ENCODE measurements around the gene RCOR2. TPM values are rescaled to one million over a fixed set of nuclear protein-coding genes. Genes with fewer than 3 reads are reported as not detected.

RCOR2 gene
- total RNA-seq, 4 donors from 2014 or later, result 0.64 to 0.82 TPM; not detected in 2

DNA sequence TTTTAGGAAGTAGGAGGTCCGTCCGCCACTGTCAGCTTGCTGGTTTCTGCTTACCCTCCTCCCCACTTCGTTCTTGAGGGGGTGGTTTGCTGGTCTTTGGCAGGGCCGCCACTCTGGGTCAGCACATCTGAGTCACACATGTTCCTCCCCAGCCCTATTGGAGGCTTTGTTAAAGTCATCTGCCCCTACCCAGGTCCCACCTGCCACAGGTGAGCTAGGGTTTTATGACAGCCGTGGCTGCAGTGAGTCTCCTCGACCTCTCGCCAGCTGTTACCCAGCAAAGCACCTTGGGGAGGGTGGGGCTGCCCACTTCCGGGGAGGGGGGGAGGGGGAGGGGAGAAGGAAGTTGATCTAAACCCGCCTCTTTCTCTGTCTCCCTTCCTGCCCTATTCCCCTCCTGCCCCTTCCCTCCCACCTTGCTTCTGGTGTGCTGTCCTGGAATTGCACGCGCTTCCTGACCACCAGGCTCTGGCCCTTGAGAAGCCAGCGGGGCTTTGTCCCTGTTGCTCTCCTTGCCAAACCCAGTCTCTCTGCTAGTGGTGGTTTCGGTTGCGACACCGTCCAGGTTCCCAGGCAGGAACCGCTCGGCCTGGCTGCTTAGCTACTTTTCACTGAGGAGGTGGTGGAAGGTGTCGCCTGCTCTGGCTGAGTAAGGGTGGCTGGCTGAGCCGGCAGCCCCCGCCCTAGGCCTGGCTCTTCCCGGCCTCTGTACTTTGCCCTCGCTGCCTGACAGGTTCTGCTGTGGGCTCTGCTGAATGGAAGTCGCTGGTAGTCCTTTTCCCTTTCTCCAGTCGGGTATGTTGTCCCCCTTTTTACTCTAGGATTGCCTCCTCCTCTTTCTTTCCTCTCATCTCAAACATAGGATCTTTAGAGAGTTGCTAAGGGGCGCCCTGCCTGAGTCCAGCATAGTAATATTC, 28.5 kb downstream of the RCOR2 start:
- Histone ChIP-seq H3K27ac (peak overlapping the region; percentile 91 to 95 (median 92)), H3K4me1 (peaks cover 24 to 83% (median 63%) of the 10 kb centered on the region in 4 donors), H3K4me3 (peak overlapping the region in 3 of 4 donors; percentile 26 to 46 (median 30)), H3K36me3 (no peaks in the 10 kb centered on the region), H3K9me3 (no peaks in the 10 kb centered on the region), H3K27me3 (no peaks in the 10 kb centered on the region)
- in situ Hi-C loops (cut with MboI; ENCODE audit: low pct_ligation_motif_present in 1 of 4, low pct_unique_long_range_greater_than_20kb in 1 of 4, low sequenced_read_pairs in 3 of 4) (no loop called here), intact Hi-C loops (cut with DNase I; ENCODE audit: low total_unique reads) (no loop called here)
- TF ChIP-seq EP300 (IDR thresholded peaks at IDR 0.05; ENCODE audit: low read depth) (no peak), POLR2AphosphoS5 (IDR thresholded peaks at IDR 0.05) (peak in 2 of 3 donors; percentile 40 to 75), POLR2A (IDR thresholded peaks at IDR 0.05) (peak; percentile 71)
- TF ChIP-seq, protein P1, sequence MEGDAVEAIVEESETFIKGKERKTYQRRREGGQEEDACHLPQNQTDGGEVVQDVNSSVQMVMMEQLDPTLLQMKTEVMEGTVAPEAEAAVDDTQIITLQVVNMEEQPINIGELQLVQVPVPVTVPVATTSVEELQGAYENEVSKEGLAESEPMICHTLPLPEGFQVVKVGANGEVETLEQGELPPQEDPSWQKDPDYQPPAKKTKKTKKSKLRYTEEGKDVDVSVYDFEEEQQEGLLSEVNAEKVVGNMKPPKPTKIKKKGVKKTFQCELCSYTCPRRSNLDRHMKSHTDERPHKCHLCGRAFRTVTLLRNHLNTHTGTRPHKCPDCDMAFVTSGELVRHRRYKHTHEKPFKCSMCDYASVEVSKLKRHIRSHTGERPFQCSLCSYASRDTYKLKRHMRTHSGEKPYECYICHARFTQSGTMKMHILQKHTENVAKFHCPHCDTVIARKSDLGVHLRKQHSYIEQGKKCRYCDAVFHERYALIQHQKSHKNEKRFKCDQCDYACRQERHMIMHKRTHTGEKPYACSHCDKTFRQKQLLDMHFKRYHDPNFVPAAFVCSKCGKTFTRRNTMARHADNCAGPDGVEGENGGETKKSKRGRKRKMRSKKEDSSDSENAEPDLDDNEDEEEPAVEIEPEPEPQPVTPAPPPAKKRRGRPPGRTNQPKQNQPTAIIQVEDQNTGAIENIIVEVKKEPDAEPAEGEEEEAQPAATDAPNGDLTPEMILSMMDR (IDR thresholded peaks at IDR 0.05), result no peak
- WGBS, 2 donors (ENCODE audit: low coverage in 1 of 2), result 0 to 24% methylated on average over 2 to 25 of the region's 25 CpGs
- peak; percentile 84 for DNase-seq

GRCh38 chr11:63887386-63887999, 29.5 kb downstream of the RCOR2 start:
- H3K27ac ChIP-seq, result peak overlapping the region; percentile 91 to 95 (median 92)
- 0 to 33% methylated on average over 1 to 6 of the region's 6 CpGs for WGBS, 2 donors (ENCODE audit: low coverage in 1 of 2)
- no peaks in the 10 kb centered on the region for H3K27me3 ChIP-seq
- TF ChIP-seq EP300 (IDR thresholded peaks at IDR 0.05; ENCODE audit: low read depth) (no peak), POLR2AphosphoS5 (IDR thresholded peaks at IDR 0.05) (no peak), POLR2A (IDR thresholded peaks at IDR 0.05) (no peak)
- TF ChIP-seq, protein P1 (IDR thresholded peaks at IDR 0.05), result no peak
- H3K4me1 ChIP-seq, result peaks cover 24 to 92% (median 63%) of the 10 kb centered on the region in 4 donors
- in situ Hi-C loops (cut with MboI; ENCODE audit: low pct_ligation_motif_present in 1 of 4, low pct_unique_long_range_greater_than_20kb in 1 of 4, low sequenced_read_pairs in 3 of 4) (no loop called here), intact Hi-C loops (cut with DNase I; ENCODE audit: low total_unique reads) (no loop called here)
- peak overlapping the region in 1 of 4 donors; percentile 46 for H3K4me3 ChIP-seq
- no peaks in the 10 kb centered on the region for H3K9me3 ChIP-seq
- H3K36me3 ChIP-seq, result no peaks in the 10 kb centered on the region
- no peak for DNase-seq

DNA sequence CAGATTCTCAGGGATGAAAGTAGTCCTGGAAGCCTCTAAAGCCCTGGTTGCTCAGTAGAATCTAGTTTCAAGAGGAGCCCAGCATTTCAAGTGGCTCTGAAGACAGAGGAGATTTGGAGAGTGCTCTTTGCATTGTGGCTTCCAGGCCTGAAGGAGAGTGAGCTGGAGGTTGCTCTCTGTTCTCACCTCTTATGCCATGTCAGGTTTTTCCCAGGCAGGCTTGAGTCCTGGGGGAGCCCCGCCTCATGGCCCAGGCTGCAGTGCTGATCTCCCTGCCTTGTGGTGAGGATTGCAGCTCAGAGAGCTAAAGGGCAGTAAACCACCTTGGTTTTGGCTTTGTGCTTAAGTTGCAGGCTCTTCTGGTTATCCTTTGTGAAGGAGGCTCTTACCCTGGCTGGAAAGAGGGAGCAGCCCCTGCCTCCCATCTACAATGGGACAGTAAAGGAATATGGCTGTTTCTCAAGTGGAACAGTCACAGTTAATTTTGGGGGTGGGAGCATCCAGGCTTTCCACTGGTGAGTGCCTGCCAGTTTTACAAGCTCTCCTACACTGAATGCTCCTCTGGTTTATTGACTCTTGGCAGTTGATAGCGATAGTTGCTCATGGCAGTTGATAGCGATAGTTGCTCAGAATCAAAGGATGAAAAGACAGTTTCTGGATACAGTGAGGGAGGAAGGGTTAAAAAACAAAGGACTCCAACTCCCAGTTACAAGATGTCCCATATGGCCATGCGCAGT, 32.6 kb downstream of the RCOR2 start:
- intact Hi-C loops (cut with DNase I; ENCODE audit: low total_unique reads), result no loop called here
- H3K36me3 ChIP-seq, result no peaks in the 10 kb centered on the region
- H3K4me3 ChIP-seq, result no peak overlapping the region
- DNase-seq, result no peak
- H3K27me3 ChIP-seq, result no peaks in the 10 kb centered on the region
- in situ Hi-C loops (cut with MboI; ENCODE audit: low pct_ligation_motif_present in 1 of 4, low pct_unique_long_range_greater_than_20kb in 1 of 4, low sequenced_read_pairs in 3 of 4), result no loop called here
- no peak for TF ChIP-seq POLR2A (IDR thresholded peaks at IDR 0.05)
- TF ChIP-seq EP300 (IDR thresholded peaks at IDR 0.05; ENCODE audit: low read depth), result no peak
- TF ChIP-seq, protein P1 (IDR thresholded peaks at IDR 0.05), result no peak
- no peak for TF ChIP-seq POLR2AphosphoS5 (IDR thresholded peaks at IDR 0.05)
- H3K27ac ChIP-seq, result peak overlapping the region; percentile 38 to 66 (median 57)
- H3K9me3 ChIP-seq, result no peaks in the 10 kb centered on the region
- peaks cover 30 to 84% (median 59%) of the 10 kb centered on the region in 4 donors for H3K4me1 ChIP-seq
- WGBS, 2 donors (ENCODE audit: low coverage in 1 of 2), result 54% methylated on average over 4 of the region's 4 CpGs; no CpG with 5 or more reads in 1 of the 2 donors
